Astrocyte (in vitro differentiated cells and primary cell): ENCODE data around the gene MBP.

Experiments
- EZH2 ChIP-seq: IDR thresholded peaks from 2 replicates; pipeline ENCODE4 v1.6.1; 2012; ENCODE audit warnings: mild to moderate bottlenecking, low read length, inconsistent platforms; ENCODE audit not compliant: insufficient read depth
- TF ChIP-seq, protein P1 (sequence below): IDR thresholded peaks from 2 replicates; pipeline ENCODE4 v1.5.1; 2011; ENCODE audit warnings: low read depth, mild to moderate bottlenecking, inconsistent platforms, low read length, moderate library complexity; ENCODE audit not compliant: insufficient read depth

DNA sequence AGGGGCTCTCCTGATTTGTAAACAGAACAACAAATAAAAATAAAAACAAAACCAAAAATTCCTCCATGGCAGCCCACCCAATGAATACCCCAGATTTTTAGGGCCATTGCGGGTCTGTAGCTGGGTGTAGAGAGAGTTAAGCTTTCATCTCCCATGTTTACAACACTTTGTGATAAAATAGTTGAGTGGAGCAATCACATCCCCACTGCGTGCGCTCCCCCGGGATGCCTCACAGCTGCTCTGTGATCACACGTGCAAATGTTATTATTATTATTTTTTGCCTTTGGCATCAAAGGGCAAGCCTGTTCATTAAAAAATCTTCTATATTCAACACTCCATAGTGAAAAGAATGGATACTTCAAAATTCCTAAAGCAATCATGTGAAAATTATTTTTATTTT, 118.0 kb downstream of the MBP start:
- TF ChIP-seq, protein P1, sequence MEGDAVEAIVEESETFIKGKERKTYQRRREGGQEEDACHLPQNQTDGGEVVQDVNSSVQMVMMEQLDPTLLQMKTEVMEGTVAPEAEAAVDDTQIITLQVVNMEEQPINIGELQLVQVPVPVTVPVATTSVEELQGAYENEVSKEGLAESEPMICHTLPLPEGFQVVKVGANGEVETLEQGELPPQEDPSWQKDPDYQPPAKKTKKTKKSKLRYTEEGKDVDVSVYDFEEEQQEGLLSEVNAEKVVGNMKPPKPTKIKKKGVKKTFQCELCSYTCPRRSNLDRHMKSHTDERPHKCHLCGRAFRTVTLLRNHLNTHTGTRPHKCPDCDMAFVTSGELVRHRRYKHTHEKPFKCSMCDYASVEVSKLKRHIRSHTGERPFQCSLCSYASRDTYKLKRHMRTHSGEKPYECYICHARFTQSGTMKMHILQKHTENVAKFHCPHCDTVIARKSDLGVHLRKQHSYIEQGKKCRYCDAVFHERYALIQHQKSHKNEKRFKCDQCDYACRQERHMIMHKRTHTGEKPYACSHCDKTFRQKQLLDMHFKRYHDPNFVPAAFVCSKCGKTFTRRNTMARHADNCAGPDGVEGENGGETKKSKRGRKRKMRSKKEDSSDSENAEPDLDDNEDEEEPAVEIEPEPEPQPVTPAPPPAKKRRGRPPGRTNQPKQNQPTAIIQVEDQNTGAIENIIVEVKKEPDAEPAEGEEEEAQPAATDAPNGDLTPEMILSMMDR = no peak
- TF ChIP-seq EZH2 = no peak
